Measurements from ENCODE around the gene PEPD. TPM values are rescaled to one million over a fixed set of nuclear protein-coding genes. Genes with fewer than 3 reads are reported as not detected.

Gene PEPD
- total RNA-seq, 2 experiments from 2014 or later = 38.1 to 44.5 TPM

DNA sequence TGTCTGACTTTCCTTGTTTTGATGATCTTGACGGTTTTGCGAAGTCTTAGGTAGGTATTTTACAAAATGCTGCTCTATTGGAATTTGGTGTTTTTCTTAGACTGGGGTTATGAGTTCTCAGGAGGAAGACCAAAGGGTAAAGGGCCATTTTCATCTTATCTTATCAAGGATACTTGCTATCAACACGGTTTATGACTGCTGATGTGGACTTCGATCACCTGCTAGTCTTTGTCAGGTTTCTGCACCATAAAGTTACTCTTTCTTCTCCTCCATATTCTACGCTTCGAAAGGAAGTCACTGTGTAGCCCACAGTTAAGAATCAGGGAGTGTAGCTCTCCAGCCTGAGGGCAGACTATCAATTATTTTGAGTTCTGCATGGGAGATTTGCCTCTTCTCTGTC lies 155.5 kb downstream of the PEPD start:
- DNase-seq = no peak
- Mint-ChIP-seq H3K4me1 (no peaks in the 10 kb centered on the region), H3K27ac (no peak overlapping the region), H3K36me3 (ENCODE audit: low read depth) (no peaks in the 10 kb centered on the region), H3K27me3 (peaks cover 19% of the 10 kb centered on the region), H3K9me3 (no peaks in the 10 kb centered on the region), H3K4me3 (no peak overlapping the region)
- CTCF ChIA-PET = no interaction called here
- POLR2A ChIA-PET = no interaction called here

DNA sequence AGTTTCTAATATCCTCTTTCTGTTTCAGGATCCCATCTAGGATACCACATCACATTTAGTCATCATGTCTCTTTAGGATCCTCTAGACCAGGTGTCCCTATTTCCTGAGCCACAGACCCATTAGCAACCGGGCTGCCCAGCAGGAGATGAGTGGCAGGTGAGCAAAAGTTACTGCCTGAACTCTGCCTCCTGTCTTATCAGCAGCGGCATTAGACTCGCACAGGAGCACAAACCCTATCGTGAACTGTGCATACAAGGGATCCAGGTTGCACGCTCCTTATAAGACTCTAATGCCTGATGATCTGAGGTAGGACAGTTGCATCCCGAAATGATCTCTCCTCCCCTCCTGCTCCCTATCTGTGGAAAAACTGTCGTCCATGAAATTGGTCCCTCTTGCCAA lies 155.9 kb downstream of the PEPD start:
- Mint-ChIP-seq H3K36me3 (ENCODE audit: low read depth) (no peaks in the 10 kb centered on the region), H3K4me3 (no peak overlapping the region), H3K27me3 (peaks cover 19% of the 10 kb centered on the region), H3K9me3 (no peaks in the 10 kb centered on the region), H3K4me1 (no peaks in the 10 kb centered on the region), H3K27ac (no peak overlapping the region)
- ChIA-PET CTCF (interaction anchor here (0.6 kb wide), 1 partner anchor 139 kb away, joined by 3 read pairs; no protein-coding TSS in a partner anchor), POLR2A (no interaction called here)
- DNase-seq = no peak

- Mint-ChIP-seq H3K4me3 (no peak overlapping the region), H3K36me3 (ENCODE audit: low read depth) (no peaks in the 10 kb centered on the region), H3K27me3 (peaks cover 20% of the 10 kb centered on the region), H3K4me1 (no peaks in the 10 kb centered on the region), H3K9me3 (no peaks in the 10 kb centered on the region), H3K27ac (no peak overlapping the region)
- no peak for DNase-seq
- CTCF ChIA-PET = interaction anchor here (1.1 kb wide), 1 partner anchor 8 kb away, joined by 5 read pairs; no protein-coding TSS in a partner anchor
- POLR2A ChIA-PET = no interaction called here
Observed at GRCh38 chr19:33363476-33363875, 158.1 kb downstream of the PEPD start.

- Mint-ChIP-seq H3K36me3 (ENCODE audit: low read depth) (no peaks in the 10 kb centered on the region), H3K4me3 (no peak overlapping the region), H3K27me3 (peaks cover 13% of the 10 kb centered on the region), H3K4me1 (no peaks in the 10 kb centered on the region), H3K9me3 (no peaks in the 10 kb centered on the region), H3K27ac (no peak overlapping the region)
- POLR2A ChIA-PET = no interaction called here
- DNase-seq = no peak
- CTCF ChIA-PET = interaction anchor here (1.1 kb wide), 1 partner anchor 9 kb away, joined by 5 read pairs; no protein-coding TSS in a partner anchor
Observed at GRCh38 chr19:33362508-33363228, 158.9 kb downstream of the PEPD start.

DNA sequence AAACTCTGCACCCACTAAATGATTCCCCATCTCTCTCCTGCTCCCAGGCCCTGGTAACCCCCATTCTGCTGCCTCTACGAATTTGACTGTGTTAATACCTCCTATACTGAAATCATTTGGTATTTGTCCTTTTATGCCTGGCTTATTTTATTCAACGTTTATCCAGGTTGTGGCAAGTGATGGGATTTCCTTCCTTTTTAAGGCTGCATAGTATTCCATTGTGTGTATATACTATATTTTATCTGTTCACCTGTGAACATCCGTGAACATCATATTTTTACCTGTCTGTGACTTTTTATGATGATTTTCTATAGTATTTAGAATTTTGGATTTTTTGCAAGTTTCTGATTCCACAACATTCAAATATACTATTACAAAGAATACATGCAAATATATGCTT lies 162.0 kb downstream of the PEPD start:
- Mint-ChIP-seq H3K27me3 (peaks cover 9% of the 10 kb centered on the region), H3K4me3 (no peak overlapping the region), H3K9me3 (peaks cover 7% of the 10 kb centered on the region), H3K27ac (no peak overlapping the region), H3K36me3 (ENCODE audit: low read depth) (no peaks in the 10 kb centered on the region), H3K4me1 (no peaks in the 10 kb centered on the region)
- ChIA-PET POLR2A (no interaction called here), CTCF (no interaction called here)
- DNase-seq = no peak

DNA sequence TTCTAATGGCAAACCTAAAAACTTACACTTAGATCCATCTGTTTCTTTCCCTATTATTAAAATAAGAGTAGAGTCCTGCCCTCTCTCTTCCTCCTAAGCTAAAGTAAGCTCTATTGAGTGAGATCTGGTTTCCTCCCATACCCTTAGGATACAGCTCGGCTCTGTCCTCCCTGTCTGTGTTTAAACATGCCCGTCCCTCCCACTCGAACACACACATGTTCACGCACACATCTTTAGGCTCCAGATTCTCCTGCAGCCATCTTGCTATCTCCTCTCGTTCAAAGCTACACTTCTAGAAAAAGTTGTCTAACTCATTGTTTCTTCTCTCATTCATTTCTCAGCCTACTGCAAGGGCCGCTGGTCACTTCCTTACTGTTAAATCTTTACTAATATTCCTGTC lies 163.2 kb downstream of the PEPD start:
- Mint-ChIP-seq H3K4me1 (no peaks in the 10 kb centered on the region), H3K36me3 (ENCODE audit: low read depth) (no peaks in the 10 kb centered on the region), H3K4me3 (no peak overlapping the region), H3K27me3 (peaks cover 9% of the 10 kb centered on the region), H3K27ac (no peak overlapping the region), H3K9me3 (peaks cover 7% of the 10 kb centered on the region)
- ChIA-PET POLR2A (no interaction called here), CTCF (interaction anchor here (0.6 to 1.4 kb wide), 3 partner anchors 10 to 599 kb away, joined by 3 to 4 read pairs (median 4); no protein-coding TSS in a partner anchor)
- DNase-seq = no peak

GRCh38 chr19:33357556-33357955 lies 164.0 kb downstream of the PEPD start:
- H3K4me3 Mint-ChIP-seq = no peak overlapping the region
- H3K4me1 Mint-ChIP-seq = no peaks in the 10 kb centered on the region
- H3K27me3 Mint-ChIP-seq = peaks cover 9% of the 10 kb centered on the region
- no peak overlapping the region for H3K27ac Mint-ChIP-seq
- ChIA-PET CTCF (interaction anchor here (0.6 to 1.4 kb wide), 2 partner anchors 13 to 15 kb away, joined by 3 to 4 read pairs; no protein-coding TSS in a partner anchor), POLR2A (no interaction called here)
- DNase-seq = no peak
- H3K36me3 Mint-ChIP-seq (ENCODE audit: low read depth) = no peaks in the 10 kb centered on the region
- peaks cover 7% of the 10 kb centered on the region for H3K9me3 Mint-ChIP-seq

DNA sequence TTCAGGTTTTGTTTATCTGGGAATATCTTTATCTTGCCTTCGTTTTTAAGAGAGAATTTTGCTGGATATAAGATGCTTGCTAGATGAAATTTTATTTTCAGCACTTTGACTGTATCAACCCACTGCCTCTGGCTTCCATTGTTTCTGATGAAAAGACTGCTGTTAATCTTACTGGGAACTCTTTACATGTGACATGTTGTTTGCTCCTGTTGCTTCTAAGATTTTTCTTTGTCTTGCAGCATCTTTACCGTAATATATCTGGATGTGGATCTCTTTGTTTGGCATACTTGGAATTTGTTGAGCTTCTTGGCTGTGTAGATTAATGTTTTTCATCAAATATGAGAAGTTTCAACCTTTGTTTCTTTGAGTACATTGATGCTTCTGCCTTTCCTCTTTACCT lies 166.1 kb downstream of the PEPD start:
- Mint-ChIP-seq H3K27me3 (peaks cover 9% of the 10 kb centered on the region), H3K4me3 (no peak overlapping the region), H3K36me3 (ENCODE audit: low read depth) (no peaks in the 10 kb centered on the region), H3K4me1 (no peaks in the 10 kb centered on the region), H3K9me3 (peaks cover 7% of the 10 kb centered on the region), H3K27ac (no peak overlapping the region)
- no peak for DNase-seq
- POLR2A ChIA-PET = no interaction called here
- CTCF ChIA-PET = no interaction called here

- peaks cover 5% of the 10 kb centered on the region for H3K27me3 Mint-ChIP-seq
- no peak overlapping the region for H3K27ac Mint-ChIP-seq
- peaks cover 5% of the 10 kb centered on the region for H3K9me3 Mint-ChIP-seq
- POLR2A ChIA-PET = no interaction called here
- CTCF ChIA-PET = no interaction called here
- no peak overlapping the region for H3K4me3 Mint-ChIP-seq
- H3K4me1 Mint-ChIP-seq = no peaks in the 10 kb centered on the region
- H3K36me3 Mint-ChIP-seq (ENCODE audit: low read depth) = no peaks in the 10 kb centered on the region
- no peak for DNase-seq
Observed at GRCh38 chr19:33350538-33351309, 170.9 kb downstream of the PEPD start.

GRCh38 chr19:33349319-33350289 lies 172.0 kb downstream of the PEPD start:
- DNase-seq = no peak

DNA sequence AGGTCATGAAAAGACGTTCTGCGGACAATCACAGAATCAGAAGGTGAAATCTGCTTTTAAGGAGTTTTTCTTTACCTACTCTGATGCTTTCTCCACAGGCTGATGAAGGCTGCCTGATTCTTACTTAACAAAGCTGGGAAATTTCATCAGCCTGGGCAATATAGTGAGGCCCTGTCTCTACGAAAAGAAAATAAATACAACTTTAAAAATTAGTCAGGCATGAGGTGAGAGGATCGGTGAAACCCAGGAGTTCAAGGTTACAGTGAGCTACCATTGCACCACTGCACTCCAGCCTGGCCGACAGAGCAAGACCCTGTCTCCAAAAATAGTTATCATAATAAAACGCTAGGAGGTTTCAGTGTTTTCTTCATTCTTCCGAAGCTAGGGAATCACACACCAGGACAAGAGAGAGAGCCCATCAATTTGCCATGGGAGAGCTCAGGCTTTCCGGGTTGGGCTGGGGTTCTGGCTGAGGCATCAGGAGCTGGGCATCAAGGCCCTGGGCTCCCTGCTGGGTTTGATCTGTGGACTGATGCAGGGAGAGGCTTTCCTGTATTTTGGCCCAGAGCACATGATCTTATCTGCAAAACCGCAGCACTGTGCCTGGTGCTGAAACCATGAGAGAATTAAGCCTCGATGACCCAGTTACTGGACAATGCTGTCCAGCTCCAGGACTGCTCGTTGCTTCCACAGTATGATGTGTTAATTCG lies 173.1 kb downstream of the PEPD start:
- Mint-ChIP-seq H3K27me3 (peaks cover 12% of the 10 kb centered on the region), H3K9me3 (no peaks in the 10 kb centered on the region), H3K36me3 (ENCODE audit: low read depth) (no peaks in the 10 kb centered on the region), H3K4me1 (no peaks in the 10 kb centered on the region), H3K27ac (no peak overlapping the region), H3K4me3 (no peak overlapping the region)
- CTCF ChIA-PET = interaction anchor here (1.4 to 1.5 kb wide), 2 partner anchors 10 to 46 kb away, joined by 4 read pairs; partner anchors contain the start of gene CEBPA
- no peak for DNase-seq
- POLR2A ChIA-PET = no interaction called here

More at GRCh38 chr19:33349319-33350289, 172.0 kb downstream of the PEPD start:
- no peak overlapping the region for H3K27ac Mint-ChIP-seq
- no peak overlapping the region for H3K4me3 Mint-ChIP-seq
- no peaks in the 10 kb centered on the region for H3K4me1 Mint-ChIP-seq
- peaks cover 7% of the 10 kb centered on the region for H3K27me3 Mint-ChIP-seq
- no peaks in the 10 kb centered on the region for H3K36me3 Mint-ChIP-seq (ENCODE audit: low read depth)
- ChIA-PET CTCF (interaction anchor here (1.4 to 1.5 kb wide), 2 partner anchors 9 to 47 kb away, joined by 4 read pairs; partner anchors contain the start of gene CEBPA), POLR2A (no interaction called here)
- no peaks in the 10 kb centered on the region for H3K9me3 Mint-ChIP-seq

- H3K27me3 Mint-ChIP-seq = peaks cover 21% of the 10 kb centered on the region
- no peak overlapping the region for H3K4me3 Mint-ChIP-seq
- H3K27ac Mint-ChIP-seq = no peak overlapping the region
- H3K4me1 Mint-ChIP-seq = no peaks in the 10 kb centered on the region
- no peak for DNase-seq
- CTCF ChIA-PET = no interaction called here
- no peaks in the 10 kb centered on the region for H3K9me3 Mint-ChIP-seq
- POLR2A ChIA-PET = no interaction called here
- H3K36me3 Mint-ChIP-seq (ENCODE audit: low read depth) = no peaks in the 10 kb centered on the region
Observed at GRCh38 chr19:33347300-33347699, 174.3 kb downstream of the PEPD start.

All from activated CD4-positive, alpha-beta T cell treated with anti-CD3 and anti-CD28 coated beads, Interleukin-2, amount 10 ng/mL, durations not matched to agents 7 days and 5 days (primary cell).